Common myeloid progenitor, CD34-positive (primary cell): ENCODE measurements around the gene MKLN1. TPM values are rescaled to one million over a fixed set of nuclear protein-coding genes. Genes with fewer than 3 reads are reported as not detected.
A peak's percentile ranks its signal among the peaks of the same experiment; 100 is the strongest.

Source experiments
- CTCF ChIA-PET: fragments of 350-600 bp; sonication (Branson Sonifier 250); formaldehyde crosslinking; loops from one replicate; lab custom pipeline; 2021; ENCODE audit warnings: antibody characterized with exemption; lab: Charles Lee
- POLR2A ChIA-PET: fragments of 350-600 bp; sonication (Branson Sonifier 250); formaldehyde crosslinking; loops from one replicate; lab custom pipeline; 2021; ENCODE audit warnings: antibody characterized with exemption; lab: Charles Lee
- DNase-seq, 3 donors: peaks; one replicate each; pipeline versions ENCODE4 v3.0.0 to v3.0.0-alpha.2; 2013
- H3K27ac ChIP-seq, 2 experiments: 1 replicate in 1 of 2; 2 replicates in 1 of 2; pipeline ENCODE4 v1.7.0; 2013; ENCODE audit warnings: inconsistent platforms in 2 of 2, low read length in 2 of 2, mild to moderate bottlenecking in 2 of 2, low read depth in 1 of 2, moderate library complexity in 1 of 2; ENCODE audit not compliant: severe bottlenecking in 2 of 2, insufficient read depth in 1 of 2, poor library complexity in 1 of 2
- H3K27me3 ChIP-seq, 5 experiments: replicated peaks in 2 of 5; 1 replicate in 3 of 5; 2 replicates in 2 of 5; pipeline versions ENCODE4 v1.6.1 to v1.7.0; 2013; ENCODE audit warnings: low read length in 4 of 5, mild to moderate bottlenecking in 2 of 5, moderate library complexity in 2 of 5, inconsistent platforms in 1 of 5; ENCODE audit not compliant: insufficient read depth in 5 of 5, control insufficient read depth in 4 of 5
- H3K36me3 ChIP-seq, 4 experiments: 1 replicate in 2 of 4; 2 replicates in 2 of 4; pipeline versions ENCODE4 v1.6.1 to v1.7.0; 2013; ENCODE audit warnings: low read length in 3 of 4, control low read depth in 1 of 4, mild to moderate bottlenecking in 1 of 4; ENCODE audit not compliant: control insufficient read depth in 4 of 4, insufficient read depth in 4 of 4
- H3K4me1 ChIP-seq, 4 experiments: 1 replicate in 3 of 4; 2 replicates in 1 of 4; pipeline versions ENCODE4 v1.6.1 to v1.7.1; 2013; ENCODE audit warnings: low read length in 3 of 4, mild to moderate bottlenecking in 3 of 4, control low read depth in 1 of 4, inconsistent platforms in 1 of 4, moderate library complexity in 1 of 4; ENCODE audit not compliant: control insufficient read depth in 4 of 4, insufficient read depth in 4 of 4; ENCODE audit errors: control extremely low read depth in 1 of 4
- H3K4me3 ChIP-seq, 7 experiments: 1 replicate in 4 of 7; 2 replicates in 3 of 7; pipeline versions ENCODE4 v1.5.1 to v1.7.0; 2013; ENCODE audit warnings: mild to moderate bottlenecking in 7 of 7, low read length in 6 of 7, moderate library complexity in 6 of 7, inconsistent platforms in 2 of 7, low read depth in 2 of 7, control low read depth in 1 of 7; ENCODE audit not compliant: insufficient read depth in 4 of 7, control insufficient read depth in 1 of 7; ENCODE audit errors: extremely low read depth in 1 of 7
- H3K9me3 ChIP-seq, 5 experiments: 1 replicate in 4 of 5; 2 replicates in 1 of 5; pipeline versions ENCODE4 v1.6.1 to v1.7.1; 2013; ENCODE audit warnings: low read length in 4 of 5, mild to moderate bottlenecking in 2 of 5, inconsistent platforms in 1 of 5, low read depth in 1 of 5, moderate library complexity in 1 of 5; ENCODE audit not compliant: control insufficient read depth in 4 of 5, insufficient read depth in 2 of 5; ENCODE audit errors: control extremely low read depth in 1 of 5
- WGBS: methylation state at CpG from one replicate; pipeline ENCODE4 v1.1.5; 2013; ENCODE audit not compliant: insufficient coverage; 5-methylcytosine and 5-hydroxymethylcytosine counted together
- polyA plus RNA-seq: library from polyadenylated mRNA; unstranded; fragments of 120-200 nt; gene quantifications from one replicate; pipeline ENCODE4 v1.2.1, GENCODE V29; 2013

The MKLN1 gene
- 25.0 TPM for polyA plus RNA-seq

- peak; percentile 88 to 94 (median 92) for DNase-seq
- H3K27me3 ChIP-seq = no peaks in the 10 kb centered on the region
- H3K27ac ChIP-seq = peak within 1 kb of the TSS; percentile 96 to 99
- ChIA-PET POLR2A (interaction anchor here (0.5 to 1.4 kb wide), 9 partner anchors 12 to 275 kb away, joined by 3 to 5 read pairs (median 3); no protein-coding TSS in a partner anchor), CTCF (interaction anchor here (0.7 to 1.6 kb wide), 2 partner anchors 9 to 237 kb away, joined by 3 read pairs; no protein-coding TSS in a partner anchor)
- H3K4me1 ChIP-seq = peaks cover 18 to 28% (median 21%) of the 10 kb centered on the region in 4 experiments
- peaks cover 0 to 1% (median 0%) of the 10 kb centered on the region in 5 experiments for H3K9me3 ChIP-seq
- H3K4me3 ChIP-seq = peak within 1 kb of the TSS; percentile 77 to 100 (median 97)
- peaks cover 0 to 2% (median 0%) of the 10 kb centered on the region in 4 experiments for H3K36me3 ChIP-seq
- WGBS = 0% methylated on average over 36 of the region's 69 CpGs
These were observed at the start of gene MKLN1 for GRCh38 chr7:131327626-131328376. Gene MKLN1 (plus strand): TSS chr7:131327876. CDS start chr7:131327900, 24 bp downstream.

DNA sequence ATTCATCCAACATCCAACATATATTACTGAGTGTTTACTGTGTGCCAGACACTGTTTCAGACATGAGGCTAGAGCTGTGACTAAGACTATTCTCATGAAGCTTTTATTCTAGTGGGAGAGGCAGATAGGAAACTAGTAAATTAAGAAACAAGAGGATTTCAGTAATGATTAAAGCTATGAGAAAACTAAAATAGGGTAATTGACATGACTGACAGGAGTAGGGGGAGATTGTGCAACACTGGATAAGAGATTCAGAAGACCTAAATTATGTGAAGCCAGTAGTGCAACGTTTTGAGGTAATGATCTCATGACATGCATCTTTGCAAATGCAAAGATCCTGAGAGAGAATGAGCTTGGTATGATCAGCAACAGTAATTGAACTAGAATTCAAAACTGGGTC, 48.6 kb upstream of the MKLN1 start:
- Histone ChIP-seq H3K4me3 (no peak overlapping the region), H3K27ac (no peak overlapping the region), H3K36me3 (no peaks in the 10 kb centered on the region), H3K27me3 (no peaks in the 10 kb centered on the region), H3K4me1 (no peaks in the 10 kb centered on the region), H3K9me3 (peaks cover 0 to 4% (median 0%) of the 10 kb centered on the region in 5 experiments)
- ChIA-PET CTCF (interaction anchor here (0.6 to 1.2 kb wide), 2 partner anchors 19 to 93 kb away, joined by 3 read pairs; no protein-coding TSS in a partner anchor), POLR2A (no interaction called here)
- no peak for DNase-seq
- WGBS = 75% methylated on average over 1 of the region's 1 CpG

GRCh38 chr7:131281266-131282048, 46.2 kb upstream of the MKLN1 start:
- 95% methylated on average over 2 of the region's 5 CpGs for WGBS
- no peaks in the 10 kb centered on the region for H3K27me3 ChIP-seq
- no peak for DNase-seq
- no peaks in the 10 kb centered on the region for H3K36me3 ChIP-seq
- CTCF ChIA-PET = interaction anchor here (0.6 kb wide), 1 partner anchor 71 kb away, joined by 3 read pairs; no protein-coding TSS in a partner anchor
- H3K4me1 ChIP-seq = no peaks in the 10 kb centered on the region
- H3K4me3 ChIP-seq = no peak overlapping the region
- POLR2A ChIA-PET = no interaction called here
- H3K27ac ChIP-seq = no peak overlapping the region
- peaks cover 0 to 4% (median 0%) of the 10 kb centered on the region in 5 experiments for H3K9me3 ChIP-seq

GRCh38 chr7:131284702-131285419, 42.8 kb upstream of the MKLN1 start:
- 73% methylated on average over 7 of the region's 13 CpGs for WGBS
- no peak overlapping the region for H3K27ac ChIP-seq
- no peak for DNase-seq
- H3K36me3 ChIP-seq = no peaks in the 10 kb centered on the region
- ChIA-PET CTCF (no interaction called here), POLR2A (no interaction called here)
- H3K4me3 ChIP-seq = no peak overlapping the region
- H3K4me1 ChIP-seq = no peaks in the 10 kb centered on the region
- H3K9me3 ChIP-seq = peaks cover 0 to 6% (median 0%) of the 10 kb centered on the region in 5 experiments
- no peaks in the 10 kb centered on the region for H3K27me3 ChIP-seq

DNA sequence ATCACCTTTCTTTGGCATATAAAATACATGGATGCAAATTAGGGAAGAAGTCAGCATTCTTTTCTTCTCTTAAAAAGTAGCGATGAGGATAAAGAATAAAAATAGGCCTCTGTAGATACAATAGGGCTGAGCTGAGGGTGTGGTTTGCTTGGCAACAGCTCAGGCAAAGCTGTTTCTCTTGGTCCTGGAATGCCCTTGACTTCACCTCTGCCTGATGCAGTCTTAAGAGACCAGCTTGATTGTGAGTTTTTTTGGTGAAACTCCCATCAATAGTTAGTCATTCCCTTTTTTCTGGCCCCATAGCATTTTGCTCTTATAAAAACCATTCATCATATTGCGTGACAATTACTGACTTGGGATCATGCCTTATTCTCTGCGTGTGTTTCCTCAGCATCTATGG, 42.1 kb upstream of the MKLN1 start:
- no peaks in the 10 kb centered on the region for H3K27me3 ChIP-seq
- no peak for DNase-seq
- no peak overlapping the region for H3K4me3 ChIP-seq
- no peaks in the 10 kb centered on the region for H3K4me1 ChIP-seq
- POLR2A ChIA-PET = no interaction called here
- CTCF ChIA-PET = interaction anchor here (0.6 kb wide), 1 partner anchor 58 kb away, joined by 3 read pairs; no protein-coding TSS in a partner anchor
- H3K9me3 ChIP-seq = peaks cover 0 to 3% (median 0%) of the 10 kb centered on the region in 5 experiments
- 100% methylated on average over 3 of the region's 3 CpGs for WGBS
- H3K27ac ChIP-seq = no peak overlapping the region
- H3K36me3 ChIP-seq = no peaks in the 10 kb centered on the region

DNA sequence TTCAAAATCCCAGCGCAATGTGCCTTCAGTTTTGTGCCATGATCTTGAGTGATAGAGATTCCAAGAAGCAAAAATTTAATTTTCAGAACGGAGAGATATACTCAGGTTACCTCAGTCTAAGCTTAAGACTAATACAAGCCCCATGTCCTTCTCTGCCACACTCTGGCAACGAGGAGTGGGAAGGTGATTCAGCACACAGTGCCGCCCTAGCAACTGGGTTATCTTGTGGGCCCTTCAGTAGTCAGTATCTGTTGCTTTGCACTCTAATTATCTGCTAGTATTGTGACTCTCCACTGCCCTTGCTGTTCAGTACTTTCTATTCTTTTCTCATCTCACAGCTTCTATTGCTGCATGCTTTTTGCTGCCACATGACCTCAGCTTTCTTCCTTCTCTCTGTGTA, 39.2 kb upstream of the MKLN1 start:
- Histone ChIP-seq H3K4me3 (no peak overlapping the region), H3K36me3 (no peaks in the 10 kb centered on the region), H3K27me3 (no peaks in the 10 kb centered on the region), H3K9me3 (peaks cover 0 to 3% (median 0%) of the 10 kb centered on the region in 5 experiments), H3K4me1 (no peaks in the 10 kb centered on the region), H3K27ac (no peak overlapping the region)
- DNase-seq = no peak
- CTCF ChIA-PET = no interaction called here
- 98% methylated on average over 4 of the region's 4 CpGs for WGBS
- POLR2A ChIA-PET = no interaction called here
